ENCODE data around the gene CFL2.
A peak's percentile ranks its signal among the peaks of the same experiment; 100 is the strongest.

The CFL2 gene

GRCh38 chr14:34673702-34674101, 40.7 kb downstream of the CFL2 start:
- Histone ChIP-seq H3K79me2 (no peaks in the 10 kb centered on the region), H3K4me3 (ENCODE audit: low read depth, low read length) (no peak overlapping the region), H3K27me3 (ENCODE audit: control insufficient read depth, insufficient read depth, low read length) (no peaks in the 10 kb centered on the region), H3K9ac (no peak overlapping the region), H2AFZ (no peak overlapping the region), H3K9me3 (ENCODE audit: control insufficient read depth, low read length) (no peaks in the 10 kb centered on the region), H3K4me1 (no peaks in the 10 kb centered on the region), H3K27ac (no peak overlapping the region), H3K36me3 (ENCODE audit: control insufficient read depth, insufficient read depth, low read length) (no peaks in the 10 kb centered on the region), H3K4me2 (ENCODE audit: low read length) (no peak overlapping the region)
- TF ChIP-seq CTCF (IDR thresholded peaks at IDR 0.05): no peak

GRCh38 chr14:34671716-34672115, 42.7 kb downstream of the CFL2 start:
- H3K9me3 ChIP-seq (ENCODE audit: control insufficient read depth, low read length): no peaks in the 10 kb centered on the region
- no peak overlapping the region for H3K4me3 ChIP-seq (ENCODE audit: low read depth, low read length)
- no peak overlapping the region for H3K9ac ChIP-seq
- TF ChIP-seq CTCF (IDR thresholded peaks at IDR 0.05): no peak
- H2AFZ ChIP-seq: no peak overlapping the region
- H3K4me1 ChIP-seq: peaks cover 2% of the 10 kb centered on the region
- no peaks in the 10 kb centered on the region for H3K79me2 ChIP-seq
- H3K36me3 ChIP-seq (ENCODE audit: control insufficient read depth, insufficient read depth, low read length): no peaks in the 10 kb centered on the region
- H3K27ac ChIP-seq: no peak overlapping the region
- no peaks in the 10 kb centered on the region for H3K27me3 ChIP-seq (ENCODE audit: control insufficient read depth, insufficient read depth, low read length)
- H3K4me2 ChIP-seq (ENCODE audit: low read length): no peak overlapping the region

- no peak overlapping the region for H3K9ac ChIP-seq
- H3K4me3 ChIP-seq (ENCODE audit: low read depth, low read length): no peak overlapping the region
- H3K79me2 ChIP-seq: no peaks in the 10 kb centered on the region
- H3K9me3 ChIP-seq (ENCODE audit: control insufficient read depth, low read length): no peaks in the 10 kb centered on the region
- peaks cover 18% of the 10 kb centered on the region for H3K4me1 ChIP-seq
- no peaks in the 10 kb centered on the region for H3K36me3 ChIP-seq (ENCODE audit: control insufficient read depth, insufficient read depth, low read length)
- H2AFZ ChIP-seq: peak overlapping the region; percentile 18
- H3K27me3 ChIP-seq (ENCODE audit: control insufficient read depth, insufficient read depth, low read length): no peaks in the 10 kb centered on the region
- TF ChIP-seq CTCF (IDR thresholded peaks at IDR 0.05): no peak
- H3K27ac ChIP-seq: no peak overlapping the region
- H3K4me2 ChIP-seq (ENCODE audit: low read length): no peak overlapping the region
Observed at GRCh38 chr14:34668111-34668510, 46.3 kb downstream of the CFL2 start.

GRCh38 chr14:34667007-34667406, 47.4 kb downstream of the CFL2 start:
- Histone ChIP-seq H3K79me2 (no peaks in the 10 kb centered on the region), H3K27me3 (ENCODE audit: control insufficient read depth, insufficient read depth, low read length) (no peaks in the 10 kb centered on the region), H2AFZ (peak overlapping the region; percentile 6), H3K4me2 (ENCODE audit: low read length) (no peak overlapping the region), H3K9me3 (ENCODE audit: control insufficient read depth, low read length) (no peaks in the 10 kb centered on the region), H3K9ac (no peak overlapping the region), H3K4me1 (peaks cover 18% of the 10 kb centered on the region), H3K36me3 (ENCODE audit: control insufficient read depth, insufficient read depth, low read length) (no peaks in the 10 kb centered on the region), H3K27ac (peak overlapping the region; percentile 72), H3K4me3 (ENCODE audit: low read depth, low read length) (no peak overlapping the region)
- no peak for TF ChIP-seq CTCF (IDR thresholded peaks at IDR 0.05)

GRCh38 chr14:34665785-34666435, 48.5 kb downstream of the CFL2 start:
- Histone ChIP-seq H3K4me2 (ENCODE audit: low read length) (peak overlapping the region; percentile 52), H3K79me2 (no peaks in the 10 kb centered on the region), H3K4me1 (peaks cover 18% of the 10 kb centered on the region), H3K4me3 (ENCODE audit: low read depth, low read length) (peak overlapping the region; percentile 6), H3K9ac (no peak overlapping the region), H3K9me3 (ENCODE audit: control insufficient read depth, low read length) (no peaks in the 10 kb centered on the region), H3K36me3 (ENCODE audit: control insufficient read depth, insufficient read depth, low read length) (no peaks in the 10 kb centered on the region), H3K27me3 (ENCODE audit: control insufficient read depth, insufficient read depth, low read length) (no peaks in the 10 kb centered on the region), H2AFZ (peak overlapping the region; percentile 82), H3K27ac (peak overlapping the region; percentile 72)
- TF ChIP-seq CTCF (IDR thresholded peaks at IDR 0.05): no peak
